GM19463 (cell line): Measurements from ENCODE around the gene TMEM52B.

Source experiments
- ATAC-seq: cut with Tn5 transposase; IDR thresholded peaks from one replicate; pipeline ENCODE4 v1.9.1; 2021; ENCODE audit warnings: mild to moderate bottlenecking, moderate library complexity; ENCODE audit not compliant: unreplicated experiment

The TMEM52B gene

DNA sequence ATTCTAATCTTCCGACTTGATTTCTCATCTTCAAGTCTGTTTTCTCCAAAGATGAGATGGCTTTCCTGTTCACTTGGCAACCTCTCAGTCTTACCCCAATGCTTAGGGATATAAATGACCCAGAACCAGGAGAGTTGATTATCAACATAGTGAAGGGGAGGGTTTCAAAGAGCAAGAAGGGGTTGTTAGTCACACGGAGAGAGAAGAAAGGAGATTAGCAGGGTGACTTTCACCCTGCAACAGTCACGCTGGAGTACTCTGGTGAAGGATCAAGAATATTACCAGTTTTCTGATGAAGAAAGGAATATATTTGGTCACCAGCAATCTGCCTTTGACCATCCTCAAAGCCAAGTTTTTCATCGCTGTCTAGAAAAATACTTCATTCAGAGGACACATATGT, at the start of gene TMEM52B:
Gene TMEM52B (plus strand): TSS at position 212 of the 400 bp plus-strand sequence. CDS start 543 bp downstream, outside the sequence.
- ATAC-seq, result no peak

DNA sequence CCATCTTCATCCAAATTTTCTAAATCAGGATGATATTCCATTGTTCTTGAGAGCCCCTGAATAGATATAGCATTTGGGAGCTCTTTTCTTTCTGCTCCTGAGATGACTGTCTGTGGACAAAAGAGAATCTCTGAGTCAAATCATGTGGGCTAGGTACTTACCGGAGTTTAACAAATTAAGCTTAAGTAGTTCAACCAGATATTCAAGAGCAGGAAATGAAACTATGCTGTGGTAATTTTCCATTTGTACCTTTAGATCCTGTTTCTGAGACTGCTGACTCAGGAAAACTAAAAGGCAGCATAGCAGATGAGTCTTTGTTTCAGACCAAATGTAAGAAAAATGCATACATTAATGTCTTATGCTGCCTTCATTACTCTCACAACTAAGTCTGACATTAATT, 48.8 kb upstream of the TMEM52B start, which contains the start of gene CLEC7A:
Gene CLEC7A (minus strand): TSS at position 158 of the 400 bp plus-strand sequence. CDS start 117 bp downstream, at position 41.
- ATAC-seq, result peak; percentile 95

DNA sequence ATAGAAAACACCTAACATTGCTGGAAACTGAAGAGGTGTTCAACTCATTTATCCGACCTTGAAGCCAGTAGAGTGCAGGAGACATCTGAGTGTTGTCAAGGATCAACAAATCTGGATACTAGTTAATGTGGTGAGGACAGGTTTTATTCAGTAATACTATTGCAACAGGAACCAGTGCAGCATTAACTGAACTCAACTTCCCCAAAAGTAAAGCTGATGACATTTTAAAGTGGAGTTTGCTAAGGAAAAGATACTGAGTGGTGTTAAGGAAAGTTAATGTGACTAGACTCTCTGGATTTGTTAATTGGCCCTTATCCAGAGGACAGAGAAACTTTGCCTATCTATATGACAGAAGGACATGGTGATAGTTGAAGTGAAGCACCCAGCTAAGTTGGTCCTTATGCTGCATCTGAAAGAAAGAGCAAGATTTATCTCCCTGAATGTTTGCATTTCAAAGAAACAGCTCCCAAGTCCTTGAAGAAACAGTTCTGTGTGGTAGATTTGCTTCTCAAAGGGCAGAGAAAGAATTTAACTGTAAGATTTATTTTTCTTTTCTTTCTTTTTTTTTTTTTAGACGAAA, 47.6 kb upstream of the TMEM52B start:
- ATAC-seq, result no peak

DNA sequence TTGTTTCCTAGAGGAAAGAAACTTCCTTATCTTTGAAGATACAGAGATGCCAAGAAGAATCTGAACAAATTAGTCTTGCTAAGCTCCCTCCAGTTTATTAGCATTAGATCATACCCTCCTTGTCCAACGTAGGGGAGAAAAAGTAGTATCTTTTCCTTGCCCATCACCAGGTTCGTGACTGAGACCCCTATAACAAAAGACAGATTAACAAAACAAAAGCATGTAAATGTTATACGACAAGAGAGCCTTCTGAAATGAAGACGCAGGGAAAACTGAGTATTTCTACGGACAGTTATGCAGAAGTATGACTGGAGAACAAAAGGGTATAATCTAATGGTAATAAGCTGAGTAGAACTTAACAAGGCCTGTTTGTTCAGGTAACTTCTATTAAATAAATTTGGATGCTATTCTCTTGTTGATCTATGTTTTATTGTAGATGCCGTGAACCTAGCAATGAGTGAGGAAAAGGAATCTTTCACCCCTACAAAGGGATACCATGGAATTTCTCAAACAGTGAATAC, 45.9 kb upstream of the TMEM52B start:
- no peak for ATAC-seq

DNA sequence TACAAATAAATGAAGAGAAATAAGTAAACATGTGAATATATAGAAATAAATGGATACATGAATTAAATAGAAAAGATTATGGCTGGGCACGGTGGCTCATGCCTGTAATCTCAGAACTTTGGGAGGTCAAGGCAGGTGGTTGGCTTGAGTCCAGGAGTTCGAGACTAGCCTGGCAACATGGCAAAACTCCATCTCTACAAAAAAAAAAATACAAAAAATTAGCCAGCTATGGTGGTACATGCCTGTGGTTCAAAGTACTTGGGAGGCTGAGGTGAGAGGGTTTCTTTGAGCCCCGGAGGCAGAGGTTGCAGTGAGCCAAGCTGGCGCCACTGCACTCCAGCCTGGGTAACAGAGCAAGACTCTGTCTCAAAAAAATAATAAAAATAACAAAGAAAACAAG, 43.7 kb upstream of the TMEM52B start:
- ATAC-seq, result no peak

DNA sequence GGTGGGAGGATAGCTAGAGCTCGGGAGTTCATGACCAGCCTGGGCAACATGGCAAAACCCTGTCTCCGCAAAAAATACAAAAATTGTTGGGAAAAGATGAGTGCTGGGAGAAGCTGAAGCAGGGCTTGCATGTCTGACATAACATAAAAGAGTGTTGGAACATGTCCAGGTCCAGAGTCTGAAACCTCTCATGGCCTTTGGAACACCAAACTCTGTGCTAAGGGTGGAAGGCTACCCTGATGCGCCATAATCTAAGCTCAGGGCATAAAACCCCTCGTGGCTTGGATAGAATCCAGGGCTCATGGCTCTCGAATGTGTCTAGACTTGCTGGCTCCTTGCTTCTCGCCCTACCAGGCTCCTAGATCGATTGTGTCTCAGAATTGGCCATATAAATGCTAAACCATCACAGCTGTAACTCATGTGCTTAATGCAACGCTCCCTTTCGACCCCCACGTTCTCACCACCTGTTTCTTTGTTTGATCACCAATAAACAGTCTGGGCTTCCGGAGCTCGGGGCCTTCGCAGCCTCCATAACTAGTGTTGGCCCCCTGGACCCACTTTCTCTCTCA, 42.1 kb upstream of the TMEM52B start:
- ATAC-seq, result no peak

DNA sequence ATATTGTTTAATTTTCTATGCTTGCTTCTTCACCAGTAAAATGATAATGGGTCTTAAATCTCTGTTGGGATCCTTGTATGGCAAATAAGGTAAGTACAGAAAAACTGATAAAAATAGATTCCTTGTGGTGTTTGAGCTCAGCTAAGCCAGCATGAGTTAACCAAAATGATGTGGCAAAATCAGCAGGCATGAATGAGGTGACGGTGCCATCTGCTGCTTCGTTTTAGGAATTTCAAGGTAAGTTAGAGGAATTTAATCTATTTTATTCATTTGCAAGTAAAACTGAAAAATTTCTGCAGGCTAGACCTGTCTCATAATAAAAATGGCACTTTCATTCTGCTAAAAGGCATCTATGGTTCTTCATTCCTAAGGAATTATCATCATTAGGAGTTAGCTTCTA, 38.8 kb upstream of the TMEM52B start:
- no peak for ATAC-seq

DNA sequence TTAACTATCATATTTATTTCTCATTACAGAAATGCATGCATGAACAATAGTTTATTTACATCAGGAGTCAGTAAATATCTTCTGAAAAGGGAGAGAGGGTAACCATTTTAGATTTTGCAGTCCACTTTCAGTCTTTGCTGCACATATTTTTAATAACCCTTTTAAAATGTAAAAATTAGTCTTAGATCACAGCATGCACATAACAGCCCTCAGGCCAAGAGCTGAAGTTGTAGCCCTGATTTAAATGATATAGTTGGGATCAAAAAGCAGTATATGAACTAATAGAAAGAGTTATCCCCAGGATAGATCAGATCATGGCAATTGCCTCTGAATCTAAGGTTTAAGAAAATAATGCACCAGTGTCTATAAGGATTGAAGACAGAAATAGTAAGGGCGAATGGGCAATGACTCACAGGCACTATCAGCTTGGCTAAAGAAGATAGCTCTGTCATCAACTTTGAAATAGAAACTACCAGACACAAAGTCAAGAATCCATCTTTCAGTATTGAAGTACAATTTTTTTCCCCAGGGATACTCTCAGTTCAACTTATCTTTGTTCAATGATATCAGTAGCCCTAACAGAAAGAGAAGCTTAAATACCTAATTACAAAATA, 35.7 kb upstream of the TMEM52B start:
- ATAC-seq, result no peak

DNA sequence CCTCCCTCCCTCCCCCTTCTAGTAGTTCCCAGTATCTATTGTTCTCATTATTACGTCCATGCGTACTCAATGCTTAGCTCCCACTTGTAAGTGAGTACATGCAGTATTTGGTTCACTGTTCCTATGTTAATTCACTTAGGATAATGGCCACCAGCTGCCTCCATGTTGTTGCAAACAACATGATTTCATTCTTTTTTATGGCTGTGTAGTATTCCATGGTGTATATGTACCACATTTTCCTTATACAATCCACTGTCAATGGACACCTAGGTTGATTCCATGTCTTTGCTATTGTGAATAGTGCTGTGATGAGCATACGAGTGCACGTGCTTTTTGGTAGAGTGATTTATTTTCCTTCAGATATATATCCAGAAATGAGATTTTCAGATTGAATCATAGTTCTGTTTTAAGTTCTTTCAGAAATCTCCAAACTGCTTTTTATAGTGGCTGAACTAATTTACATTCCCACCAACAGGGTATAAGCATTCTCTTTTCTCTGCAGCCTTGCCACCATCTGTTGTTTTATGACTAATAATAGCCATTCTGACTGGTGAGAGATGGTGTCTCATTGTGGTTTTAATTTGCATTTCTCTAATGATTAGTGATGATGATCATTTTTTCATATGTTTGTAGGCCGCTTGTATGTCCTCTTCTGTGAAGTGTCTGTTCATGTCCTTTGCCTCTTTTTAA, 31.0 kb upstream of the TMEM52B start:
- ATAC-seq, result peak; percentile 81

DNA sequence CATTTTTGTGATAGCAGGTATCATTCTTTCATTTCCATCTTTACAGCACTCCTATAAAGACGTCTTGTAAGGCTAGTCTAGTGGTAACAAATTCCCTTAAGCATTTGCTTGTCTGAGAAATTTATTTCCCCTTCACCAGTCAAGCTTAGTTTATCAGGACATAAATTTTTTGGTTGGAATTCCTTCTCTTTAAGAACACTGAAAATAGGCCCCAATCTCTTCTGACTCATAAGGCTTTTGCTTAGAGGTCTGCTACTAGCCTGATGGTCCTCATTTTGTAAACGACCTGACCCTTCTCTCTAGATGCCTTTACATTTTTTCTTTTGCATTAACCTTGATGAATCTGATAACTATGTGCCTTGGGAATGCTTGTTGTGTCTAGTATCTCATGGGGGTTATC, 27.2 kb upstream of the TMEM52B start:
- ATAC-seq, result no peak

DNA sequence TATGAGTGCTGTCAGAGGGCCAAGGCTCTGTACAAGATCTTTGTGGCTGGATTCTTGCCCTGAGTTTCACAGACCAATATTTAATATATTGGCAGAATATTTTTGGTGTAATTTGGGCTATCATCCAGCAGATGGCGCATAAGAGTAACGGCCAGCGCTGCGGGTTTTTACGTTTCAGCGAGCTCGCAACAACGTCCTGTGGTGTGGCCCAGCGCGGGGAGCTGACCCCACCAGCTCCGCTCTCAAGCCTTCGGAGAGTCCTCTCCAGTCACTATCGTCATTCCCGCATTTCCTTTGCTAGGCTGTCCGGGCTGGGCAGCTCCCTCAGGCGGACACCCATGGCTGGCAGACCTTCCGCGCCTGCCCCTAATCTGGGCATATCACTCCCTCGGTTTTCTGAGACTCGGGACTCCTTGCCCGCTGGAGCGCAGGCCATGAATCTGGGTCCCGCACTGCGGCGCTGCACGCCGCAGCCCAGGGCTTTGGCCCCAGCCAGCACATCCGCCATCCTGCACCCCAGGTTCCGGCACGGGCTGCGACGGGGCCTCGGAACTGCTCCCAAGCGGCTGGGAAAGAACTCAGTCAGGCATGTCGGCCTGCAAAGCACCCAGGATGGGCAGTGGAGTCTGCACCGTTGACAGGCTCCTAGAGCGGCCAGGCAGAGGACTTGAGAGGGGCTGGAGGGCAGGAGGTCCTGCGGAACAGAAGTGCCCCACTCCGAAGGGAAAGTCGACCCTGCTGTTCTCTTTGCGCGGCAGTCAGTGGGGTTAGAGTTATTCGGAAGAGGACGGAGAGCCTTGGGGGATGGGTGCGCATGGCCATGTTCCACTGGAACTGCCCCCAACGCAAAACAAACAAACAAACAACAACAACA, 25.3 kb upstream of the TMEM52B start:
- no peak for ATAC-seq

DNA sequence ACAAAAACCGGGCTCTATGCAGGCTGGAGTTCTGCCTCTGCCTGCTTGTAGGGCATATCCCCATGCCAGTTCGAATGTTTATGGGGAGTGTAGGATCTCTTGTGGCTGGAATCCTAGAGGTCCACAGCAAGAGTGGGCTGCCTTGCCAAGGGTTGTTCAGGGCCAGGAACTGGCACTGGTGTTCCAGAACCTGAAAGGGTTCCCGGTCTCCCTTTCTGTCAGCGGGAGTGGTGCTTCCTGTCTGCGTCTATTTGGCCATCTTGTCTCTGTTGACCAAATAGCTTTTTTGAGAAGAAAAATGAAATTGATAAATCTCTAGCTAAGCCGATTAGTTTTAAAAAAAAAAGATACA, 24.7 kb upstream of the TMEM52B start:
- no peak for ATAC-seq

DNA sequence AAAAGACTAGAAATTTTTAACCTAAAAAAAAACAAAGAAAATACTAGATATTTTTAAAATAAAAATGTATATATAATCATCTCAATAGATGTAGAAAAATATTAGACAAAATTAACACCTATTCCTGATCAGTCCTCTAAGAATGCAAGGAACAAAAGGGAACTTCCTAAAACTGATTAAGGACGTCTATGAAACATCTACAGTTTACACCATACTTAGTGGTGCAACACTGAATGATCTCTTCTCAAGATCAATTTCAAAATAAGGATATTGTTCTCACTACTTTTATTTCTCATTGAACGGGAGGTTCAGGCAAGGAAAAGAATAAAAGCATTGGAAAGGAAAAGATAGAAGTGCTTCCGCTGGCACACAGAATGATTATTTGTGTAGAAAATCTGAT, 22.9 kb upstream of the TMEM52B start:
- no peak for ATAC-seq

DNA sequence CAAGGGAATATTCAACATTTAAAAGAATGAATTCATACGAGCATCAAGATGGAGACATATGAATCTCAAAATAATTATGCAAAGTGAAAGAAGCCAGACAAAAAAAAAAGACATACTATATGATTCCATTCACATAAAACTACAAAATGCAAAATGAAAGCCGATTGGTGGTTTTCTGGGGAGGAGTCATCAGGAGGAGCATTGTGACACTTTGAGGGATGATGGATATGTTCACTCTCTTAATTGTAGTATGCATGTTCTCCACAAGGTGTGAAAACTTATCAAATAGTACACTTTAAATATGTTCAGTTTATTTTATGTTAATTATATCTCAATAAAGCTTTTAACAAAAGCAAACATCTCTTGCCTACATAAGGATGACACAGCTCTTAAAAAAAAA, 20.4 kb upstream of the TMEM52B start:
- no peak for ATAC-seq

DNA sequence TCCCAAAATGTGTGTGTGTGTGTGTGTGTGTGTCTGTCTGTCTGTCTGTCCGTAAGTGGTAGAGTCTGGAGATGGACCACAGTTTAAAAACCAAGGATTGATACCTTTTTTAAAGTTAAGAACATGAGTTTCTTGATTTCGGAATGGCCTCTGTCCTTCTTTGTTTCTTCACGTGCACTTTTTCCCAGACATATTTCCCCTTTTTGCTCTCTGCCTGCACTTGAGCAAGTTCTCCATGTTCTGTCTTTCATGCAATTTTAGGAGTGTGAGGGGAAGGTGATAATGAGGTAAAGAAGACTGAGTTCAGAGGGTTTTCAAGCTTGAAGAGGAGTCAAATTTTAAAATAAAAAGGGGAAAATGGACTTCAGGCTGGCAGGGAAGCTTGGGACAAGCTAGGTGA, 19.6 kb upstream of the TMEM52B start:
- no peak for ATAC-seq

DNA sequence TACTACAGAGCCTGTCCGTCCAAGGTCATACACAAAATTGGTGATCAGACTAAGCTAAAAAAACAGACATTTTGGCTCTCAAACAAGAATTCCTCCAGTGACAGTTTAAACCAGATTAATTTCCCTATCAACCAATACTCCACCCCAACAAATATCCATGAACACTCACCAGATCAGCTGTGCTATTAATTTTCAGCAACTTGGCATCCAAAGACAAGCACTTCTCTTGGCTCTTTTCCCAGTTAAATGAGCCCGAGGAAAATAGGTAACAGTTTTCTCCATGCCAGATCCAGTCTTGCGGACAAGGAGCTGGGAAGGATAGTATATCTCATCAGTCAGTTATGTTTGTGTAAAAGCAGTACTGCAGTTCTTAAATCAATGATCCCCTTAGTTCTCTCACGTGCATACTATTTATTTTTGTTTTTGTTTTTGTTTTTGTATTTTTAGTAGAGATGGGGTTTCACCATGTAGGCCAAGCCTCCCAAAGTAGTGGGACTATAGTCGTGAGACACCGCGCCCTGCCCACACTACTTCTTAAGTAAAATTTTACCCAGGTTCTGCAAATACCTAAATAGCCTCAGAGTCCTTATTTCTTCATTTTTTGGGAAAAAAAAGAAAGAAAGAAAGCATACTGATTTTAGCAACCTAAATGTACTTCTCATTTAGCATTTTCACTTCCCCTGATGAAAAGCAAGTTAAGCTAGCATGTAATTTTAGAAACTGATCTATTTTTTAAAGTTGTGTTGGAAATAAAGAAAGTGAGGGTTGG, 18.0 kb upstream of the TMEM52B start:
- ATAC-seq, result no peak

DNA sequence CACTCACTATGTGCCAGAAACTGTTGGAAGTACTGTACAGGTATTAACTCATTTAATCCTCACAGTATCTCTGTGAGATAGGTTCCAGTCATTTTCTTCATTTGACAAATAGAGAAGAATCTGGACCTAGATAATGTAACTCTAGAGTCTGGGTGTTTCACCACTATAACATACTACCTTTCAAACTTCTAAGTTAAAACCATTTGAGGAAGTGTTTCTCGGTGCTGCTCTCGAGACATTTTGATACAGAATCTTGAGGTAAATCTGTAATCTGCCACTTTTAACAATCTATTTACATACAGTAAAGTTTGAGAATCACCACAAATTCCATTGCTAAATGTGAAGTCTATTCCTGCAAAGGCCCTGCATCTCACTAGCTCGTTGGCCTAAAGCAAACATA, 15.7 kb upstream of the TMEM52B start:
- ATAC-seq, result no peak

DNA sequence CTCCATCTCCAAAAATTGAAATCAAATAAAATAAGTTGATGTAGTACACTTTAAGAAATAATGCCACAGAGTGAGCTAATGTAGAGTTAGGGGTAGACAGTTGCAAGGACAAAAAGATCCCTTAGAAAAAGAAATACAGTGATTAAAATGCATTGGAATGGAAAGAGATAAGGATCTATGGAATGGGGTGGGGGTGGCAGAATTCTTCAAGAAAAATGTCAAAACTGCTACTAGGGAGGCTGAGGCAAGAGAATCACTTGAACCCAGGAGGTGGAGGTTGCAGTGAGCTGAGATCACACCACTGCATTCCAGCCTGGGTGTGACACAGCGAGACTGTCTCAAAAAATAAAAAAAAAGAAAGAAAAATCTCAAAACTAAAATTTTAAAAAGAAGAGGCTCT, 13.4 kb upstream of the TMEM52B start:
- ATAC-seq, result no peak

DNA sequence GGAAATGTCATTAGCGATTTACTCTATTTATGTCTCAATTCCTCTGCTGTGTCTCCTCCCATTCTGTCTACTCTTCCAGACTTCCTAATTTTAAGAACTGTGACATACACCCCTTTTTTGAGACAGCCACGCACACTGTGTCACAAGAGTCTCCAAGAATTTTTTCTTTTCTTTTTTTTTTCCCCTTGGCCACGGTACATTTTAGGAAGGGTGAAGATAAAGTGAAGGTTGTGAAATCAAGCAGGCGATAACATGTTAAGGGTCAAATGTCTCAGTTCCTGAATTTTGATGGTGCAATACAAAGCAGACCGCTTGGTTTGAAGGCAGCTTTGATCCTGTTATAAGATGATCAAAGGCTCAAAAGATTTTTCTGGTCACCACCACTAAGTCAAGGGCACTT, 11.2 kb upstream of the TMEM52B start:
- no peak for ATAC-seq

DNA sequence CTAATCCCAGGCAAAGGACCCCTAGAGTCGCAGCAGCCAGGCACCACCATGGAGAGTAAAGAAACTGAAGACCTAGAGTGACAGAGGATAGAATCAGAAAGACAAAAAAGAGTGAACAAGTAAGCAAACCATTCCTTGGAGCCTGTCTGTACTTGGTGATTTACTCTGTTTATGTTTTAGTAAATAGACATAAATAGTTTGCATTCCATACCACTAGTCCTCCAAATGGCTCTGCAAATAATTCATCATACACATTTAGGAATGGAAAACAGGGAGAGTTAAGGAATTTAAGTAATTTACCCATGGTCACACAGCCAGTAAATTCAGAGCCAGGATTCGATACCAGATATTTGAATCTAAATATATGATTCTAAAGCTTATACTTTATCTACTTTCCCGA, 9.7 kb upstream of the TMEM52B start:
- ATAC-seq, result no peak
